Astrocyte (in vitro differentiated cells and primary cell): ENCODE data around the gene ZNF341. TPM values are rescaled to one million over a fixed set of nuclear protein-coding genes. Genes with fewer than 3 reads are reported as not detected.

Experiments used
- DNase-seq: peaks from one replicate; pipeline ENCODE4 v3.0.0-alpha.2; 2010; ENCODE audit warnings: low read depth
- FAIRE-seq: peaks from 2 replicates; lab custom pipeline; 2011; peaks lifted over from hg19 to GRCh38; lab: Jason Lieb, UNC
- H2AFZ ChIP-seq: 2 replicates; pipeline ENCODE4 v1.6.0; 2012; ENCODE audit warnings: low read depth, low read length, inconsistent platforms
- H3K27ac ChIP-seq: 2 replicates; pipeline ENCODE4 v1.5.1; 2011; ENCODE audit warnings: low read depth, low read length, inconsistent platforms
- H3K27me3 ChIP-seq: 2 replicates; pipeline ENCODE4 v1.6.0; 2011; ENCODE audit warnings: low read length, inconsistent platforms; ENCODE audit not compliant: insufficient read depth
- H3K36me3 ChIP-seq: 2 replicates; pipeline ENCODE4 v1.5.1; 2011; ENCODE audit warnings: low read length, inconsistent platforms; ENCODE audit not compliant: insufficient read depth
- H3K4me1 ChIP-seq: 2 replicates; pipeline ENCODE4 v1.5.1; 2011; ENCODE audit warnings: low read length, inconsistent platforms; ENCODE audit not compliant: insufficient read depth
- H3K4me2 ChIP-seq: 2 replicates; pipeline ENCODE4 v1.6.0; 2012; ENCODE audit warnings: low read length, inconsistent platforms
- H3K4me3 ChIP-seq: 2 replicates; pipeline ENCODE4 v1.5.1; 2011; ENCODE audit warnings: low read depth, mild to moderate bottlenecking, low read length, inconsistent platforms; ENCODE audit not compliant: insufficient read depth
- H3K79me2 ChIP-seq: 2 replicates; pipeline ENCODE4 v1.6.0; 2012; ENCODE audit warnings: mild to moderate bottlenecking, low read length, inconsistent platforms; ENCODE audit not compliant: insufficient read depth
- H3K9ac ChIP-seq: 2 replicates; pipeline ENCODE4 v1.6.0; 2012; ENCODE audit warnings: mild to moderate bottlenecking, low read length, inconsistent platforms
- H3K9me3 ChIP-seq: 2 replicates; pipeline ENCODE4 v1.5.1; 2012; ENCODE audit warnings: low read depth, mild to moderate bottlenecking, low read length, inconsistent platforms; ENCODE audit not compliant: insufficient read depth
- H4K20me1 ChIP-seq: 2 replicates; pipeline ENCODE4 v1.6.0; 2012; ENCODE audit warnings: low read length, inconsistent platforms; ENCODE audit not compliant: insufficient read depth
- H3K27ac Mint-ChIP-seq: one replicate; pipeline ENCODE4 v1.8.0; 2021; ENCODE audit warnings: mild to moderate bottlenecking, mixed read lengths; ENCODE audit not compliant: unreplicated experiment
- H3K27me3 Mint-ChIP-seq: one replicate; pipeline ENCODE4 v1.8.0; 2021; ENCODE audit warnings: low read depth, mixed read lengths; ENCODE audit not compliant: unreplicated experiment
- H3K36me3 Mint-ChIP-seq: one replicate; pipeline ENCODE4 v1.8.0; 2021; ENCODE audit warnings: low read depth, mixed read lengths; ENCODE audit not compliant: unreplicated experiment
- H3K4me1 Mint-ChIP-seq: one replicate; pipeline ENCODE4 v1.8.0; 2021; ENCODE audit warnings: low read depth, mixed read lengths; ENCODE audit not compliant: unreplicated experiment
- H3K4me3 Mint-ChIP-seq: one replicate; pipeline ENCODE4 v1.8.0; 2021; ENCODE audit warnings: mild to moderate bottlenecking, moderate library complexity, mixed read lengths; ENCODE audit not compliant: unreplicated experiment
- H3K9me3 Mint-ChIP-seq: one replicate; pipeline ENCODE4 v1.8.0; 2021; ENCODE audit warnings: mild to moderate bottlenecking, mixed read lengths; ENCODE audit not compliant: unreplicated experiment
- EZH2 ChIP-seq: IDR thresholded peaks from 2 replicates; pipeline ENCODE4 v1.6.1; 2012; ENCODE audit warnings: mild to moderate bottlenecking, low read length, inconsistent platforms; ENCODE audit not compliant: insufficient read depth
- total RNA-seq: library from RNA; stranded (reverse); gene quantifications from 2 replicates; pipeline ENCODE4 v1.2.1, GENCODE V29; 2021
- TF ChIP-seq, protein P1 (sequence below): IDR thresholded peaks from 2 replicates; pipeline ENCODE4 v1.5.1; 2011; ENCODE audit warnings: low read depth, mild to moderate bottlenecking, inconsistent platforms, low read length, moderate library complexity; ENCODE audit not compliant: insufficient read depth

Gene ZNF341
- total RNA-seq, 1 donor from 2014 or later: 2.0 TPM

DNA sequence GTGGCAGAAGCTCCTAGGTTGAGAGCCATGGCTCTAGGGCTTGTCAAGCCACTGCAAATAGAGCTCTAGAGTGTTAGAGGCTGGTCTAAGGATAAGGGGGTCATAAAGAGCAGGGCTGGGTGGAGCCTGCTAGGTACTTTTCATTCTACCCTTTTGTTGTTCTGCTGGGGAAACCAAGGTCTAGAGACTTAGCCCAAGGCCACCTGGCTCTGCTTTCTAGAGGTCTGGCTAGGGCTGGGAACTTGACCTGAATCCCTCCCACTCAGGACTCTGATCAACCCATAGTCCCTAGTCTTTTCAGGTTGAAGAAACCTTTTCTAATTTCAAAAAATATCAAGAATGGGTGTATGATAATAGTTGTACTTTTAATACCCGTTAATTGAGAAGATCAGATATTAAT is 93.1 kb downstream of the ZNF341 start:
- peaks cover 27% of the 10 kb centered on the region for H3K4me1 Mint-ChIP-seq
- Histone ChIP-seq H3K27ac (no peak overlapping the region), H4K20me1 (peaks cover 96% of the 10 kb centered on the region), H3K4me2 (no peak overlapping the region), H3K27me3 (no peaks in the 10 kb centered on the region), H3K79me2 (peaks cover 96% of the 10 kb centered on the region), H3K36me3 (peaks cover 7% of the 10 kb centered on the region), H3K4me3 (no peak overlapping the region), H2AFZ (no peak overlapping the region), H3K9ac (no peak overlapping the region), H3K9me3 (no peaks in the 10 kb centered on the region), H3K4me1 (no peaks in the 10 kb centered on the region)
- DNase-seq: no peak
- TF ChIP-seq, protein P1, sequence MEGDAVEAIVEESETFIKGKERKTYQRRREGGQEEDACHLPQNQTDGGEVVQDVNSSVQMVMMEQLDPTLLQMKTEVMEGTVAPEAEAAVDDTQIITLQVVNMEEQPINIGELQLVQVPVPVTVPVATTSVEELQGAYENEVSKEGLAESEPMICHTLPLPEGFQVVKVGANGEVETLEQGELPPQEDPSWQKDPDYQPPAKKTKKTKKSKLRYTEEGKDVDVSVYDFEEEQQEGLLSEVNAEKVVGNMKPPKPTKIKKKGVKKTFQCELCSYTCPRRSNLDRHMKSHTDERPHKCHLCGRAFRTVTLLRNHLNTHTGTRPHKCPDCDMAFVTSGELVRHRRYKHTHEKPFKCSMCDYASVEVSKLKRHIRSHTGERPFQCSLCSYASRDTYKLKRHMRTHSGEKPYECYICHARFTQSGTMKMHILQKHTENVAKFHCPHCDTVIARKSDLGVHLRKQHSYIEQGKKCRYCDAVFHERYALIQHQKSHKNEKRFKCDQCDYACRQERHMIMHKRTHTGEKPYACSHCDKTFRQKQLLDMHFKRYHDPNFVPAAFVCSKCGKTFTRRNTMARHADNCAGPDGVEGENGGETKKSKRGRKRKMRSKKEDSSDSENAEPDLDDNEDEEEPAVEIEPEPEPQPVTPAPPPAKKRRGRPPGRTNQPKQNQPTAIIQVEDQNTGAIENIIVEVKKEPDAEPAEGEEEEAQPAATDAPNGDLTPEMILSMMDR: no peak
- TF ChIP-seq EZH2: no peak
- H3K27ac Mint-ChIP-seq: no peak overlapping the region
- H3K27me3 Mint-ChIP-seq: no peaks in the 10 kb centered on the region
- peaks cover 6% of the 10 kb centered on the region for H3K36me3 Mint-ChIP-seq
- no peaks in the 10 kb centered on the region for H3K9me3 Mint-ChIP-seq
- H3K4me3 Mint-ChIP-seq: no peak overlapping the region
- no peak for FAIRE-seq

GRCh38 chr20:33825340-33826269 is 93.8 kb downstream of the ZNF341 start:
- H2AFZ ChIP-seq: no peak overlapping the region
- no peak for FAIRE-seq
- no peak overlapping the region for H3K9ac ChIP-seq
- DNase-seq: no peak
- H3K9me3 Mint-ChIP-seq: no peaks in the 10 kb centered on the region
- peaks cover 96% of the 10 kb centered on the region for H3K79me2 ChIP-seq
- peaks cover 27% of the 10 kb centered on the region for H3K4me1 Mint-ChIP-seq
- peaks cover 96% of the 10 kb centered on the region for H4K20me1 ChIP-seq
- H3K27ac ChIP-seq: no peak overlapping the region
- no peak overlapping the region for H3K27ac Mint-ChIP-seq
- no peaks in the 10 kb centered on the region for H3K4me1 ChIP-seq
- H3K4me3 ChIP-seq: no peak overlapping the region
- no peaks in the 10 kb centered on the region for H3K9me3 ChIP-seq
- peaks cover 8% of the 10 kb centered on the region for H3K36me3 Mint-ChIP-seq
- H3K4me3 Mint-ChIP-seq: no peak overlapping the region
- TF ChIP-seq, protein P1: no peak
- TF ChIP-seq EZH2: no peak
- H3K27me3 ChIP-seq: no peaks in the 10 kb centered on the region
- H3K27me3 Mint-ChIP-seq: no peaks in the 10 kb centered on the region
- peaks cover 7% of the 10 kb centered on the region for H3K36me3 ChIP-seq
- H3K4me2 ChIP-seq: no peak overlapping the region
